CD4-positive, alpha-beta T cell treated with Interleukin-21 for 1 hour (primary cell): ENCODE data around the gene MAS1L.
"Not testable (repeated sequence)": the region's sequence is repeated elsewhere in the genome, so short reads cannot be mapped to it uniquely, and the experiment has no call there.

Source experiments
- DNase-seq: peaks from one replicate; pipeline ENCODE4 v3.0.0-alpha.2; 2020

Gene MAS1L

DNA sequence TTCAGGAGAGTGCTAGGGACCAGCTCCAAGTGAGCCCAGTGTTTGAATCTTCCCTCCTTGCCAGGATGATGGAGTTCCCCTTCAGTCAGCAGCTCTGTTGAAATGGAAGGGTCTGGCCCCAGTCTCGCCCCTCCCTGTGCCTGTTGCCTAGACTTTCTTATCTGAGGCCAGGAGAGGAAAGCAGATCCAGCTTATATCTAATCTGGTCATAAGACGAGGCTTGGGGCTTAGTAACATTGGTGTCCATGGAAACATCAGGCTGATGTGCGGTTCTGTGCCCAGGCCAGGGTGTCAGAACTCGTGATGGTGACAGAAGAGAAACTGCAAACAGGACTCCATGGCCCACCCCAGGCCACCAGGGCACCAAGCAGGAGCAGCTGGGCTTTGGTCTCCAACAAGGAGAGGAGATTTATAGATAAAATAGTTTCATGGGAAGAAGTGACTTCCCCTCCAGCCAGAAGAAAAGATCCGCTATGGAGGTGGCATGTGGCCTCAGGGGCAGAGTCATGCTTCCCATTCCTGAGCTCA, 9.8 kb downstream of the MAS1L start:
- no peak for DNase-seq

DNA sequence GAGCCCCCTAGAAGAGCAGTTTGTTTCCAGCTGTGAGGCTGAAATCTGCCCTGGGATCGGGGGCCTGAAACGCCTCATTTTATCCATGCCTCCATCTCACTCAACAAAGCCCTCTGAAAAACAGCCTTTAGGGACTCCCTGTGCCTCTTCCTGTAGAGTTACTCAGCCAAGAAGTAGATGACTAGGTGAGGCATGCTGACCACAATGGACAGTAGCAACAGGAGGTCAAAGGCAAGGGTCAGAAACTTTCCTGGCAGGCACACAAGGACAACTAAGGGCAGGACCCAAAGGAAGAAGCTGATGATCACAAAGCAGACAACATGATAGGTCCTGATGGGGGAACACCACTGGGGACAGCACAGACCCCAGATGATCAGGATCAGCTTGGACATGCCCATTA, 12.8 kb downstream of the MAS1L start:
- no peak for DNase-seq

DNA sequence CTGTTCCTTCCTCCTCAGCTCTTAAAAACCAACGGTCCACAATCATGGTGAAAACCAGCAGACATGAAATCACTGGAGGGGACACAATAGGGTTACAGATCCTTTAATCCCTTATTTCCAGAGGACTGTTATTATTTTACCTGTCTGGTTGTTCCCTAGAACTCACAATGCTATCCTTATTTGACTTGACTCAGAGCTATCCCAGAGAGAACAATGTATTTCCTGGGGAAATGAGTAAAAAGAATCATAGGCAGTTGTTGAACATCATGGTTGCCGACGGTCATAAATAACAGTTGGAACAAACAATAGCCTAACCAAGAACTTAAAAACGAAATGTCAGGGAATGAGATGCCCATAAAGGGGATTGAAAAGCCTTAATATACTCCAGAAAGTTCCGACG, 21.5 kb downstream of the MAS1L start:
- no peak for DNase-seq

DNA sequence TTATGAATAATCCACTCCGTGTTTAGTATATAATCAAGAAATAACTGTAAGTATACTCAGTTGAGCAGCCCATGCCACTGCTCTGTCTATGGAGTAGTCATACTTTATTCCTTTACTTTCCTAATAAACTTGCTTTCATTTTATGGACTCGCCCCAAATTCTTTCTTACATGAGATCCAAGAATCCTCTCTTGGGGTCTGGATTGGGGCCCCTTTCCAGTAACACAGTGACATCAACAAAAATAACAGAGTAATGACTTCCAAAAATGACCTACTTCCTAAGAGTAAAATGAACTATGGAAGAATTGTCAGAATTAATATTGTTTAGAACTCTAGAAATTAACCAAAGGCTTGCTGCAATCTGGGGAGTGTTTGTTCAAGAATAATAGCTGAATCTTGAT, 22.0 kb downstream of the MAS1L start:
- DNase-seq = no peak

DNA sequence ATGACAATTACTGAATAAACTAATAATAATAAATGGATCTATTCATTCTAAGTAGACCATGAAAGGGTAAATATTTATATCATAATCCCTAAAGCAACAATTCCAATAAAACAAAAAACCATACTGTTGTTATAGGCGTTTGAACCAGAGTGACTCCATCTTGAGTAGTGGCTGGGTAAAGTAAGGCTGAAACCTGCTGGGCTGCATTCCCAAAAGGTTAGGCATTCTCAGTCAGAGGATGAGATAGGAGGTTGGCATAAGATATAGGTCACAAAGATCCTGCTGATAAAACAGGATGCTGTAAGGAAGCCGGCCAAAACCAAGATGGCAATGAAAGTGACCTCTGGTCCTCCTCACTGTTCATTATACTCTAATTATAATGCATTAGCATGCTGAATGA, 22.5 kb downstream of the MAS1L start:
- DNase-seq = no peak

DNA sequence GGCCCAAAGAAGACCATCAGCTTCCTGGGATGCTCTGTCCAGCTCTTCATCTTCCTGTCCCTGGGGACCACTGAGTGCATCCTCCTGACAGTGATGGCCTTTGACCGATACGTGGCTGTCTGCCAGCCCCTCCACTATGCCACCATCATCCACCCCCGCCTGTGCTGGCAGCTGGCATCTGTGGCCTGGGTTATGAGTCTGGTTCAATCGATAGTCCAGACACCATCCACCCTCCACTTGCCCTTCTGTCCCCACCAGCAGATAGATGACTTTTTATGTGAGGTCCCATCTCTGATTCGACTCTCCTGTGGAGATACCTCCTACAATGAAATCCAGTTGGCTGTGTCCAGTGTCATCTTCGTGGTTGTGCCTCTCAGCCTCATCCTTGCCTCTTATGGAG, 25.7 kb downstream of the MAS1L start:
- DNase-seq = no peak

DNA sequence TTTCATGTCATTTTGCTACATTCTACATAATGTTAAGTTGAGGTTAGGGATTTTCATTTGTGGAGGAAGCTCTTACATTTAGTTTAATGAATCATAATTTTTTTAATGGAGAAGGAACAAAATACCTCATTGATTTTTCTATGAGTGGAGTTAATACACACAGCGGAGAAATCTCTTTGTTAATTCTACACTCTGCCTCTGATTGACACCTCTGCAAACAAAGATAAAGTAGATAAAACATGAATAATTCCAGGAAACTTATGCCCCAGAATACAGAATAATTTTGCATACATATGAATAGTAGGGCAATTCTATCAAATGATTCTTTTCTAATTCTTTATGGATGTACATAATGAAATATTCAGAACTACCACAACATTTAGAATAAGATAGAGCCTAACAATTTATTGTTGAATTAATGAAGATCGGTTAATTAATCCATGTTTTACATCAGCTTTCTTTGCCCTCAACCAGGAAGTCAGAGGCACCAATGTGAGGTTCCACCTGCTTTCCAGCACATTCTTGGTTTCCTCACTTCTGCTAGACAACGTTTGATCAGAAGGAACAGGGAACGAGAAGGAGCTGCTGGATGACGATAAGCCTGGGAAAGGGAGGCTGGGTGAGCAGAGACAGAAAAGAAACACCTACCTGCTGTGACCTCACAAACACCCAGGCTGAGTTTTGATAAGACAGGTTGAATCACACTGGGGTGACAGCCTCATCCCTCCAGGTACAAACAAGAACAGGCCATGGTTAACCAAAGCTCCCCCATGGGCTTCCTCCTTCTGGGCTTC, 26.5 kb downstream of the MAS1L start:
- no peak for DNase-seq

DNA sequence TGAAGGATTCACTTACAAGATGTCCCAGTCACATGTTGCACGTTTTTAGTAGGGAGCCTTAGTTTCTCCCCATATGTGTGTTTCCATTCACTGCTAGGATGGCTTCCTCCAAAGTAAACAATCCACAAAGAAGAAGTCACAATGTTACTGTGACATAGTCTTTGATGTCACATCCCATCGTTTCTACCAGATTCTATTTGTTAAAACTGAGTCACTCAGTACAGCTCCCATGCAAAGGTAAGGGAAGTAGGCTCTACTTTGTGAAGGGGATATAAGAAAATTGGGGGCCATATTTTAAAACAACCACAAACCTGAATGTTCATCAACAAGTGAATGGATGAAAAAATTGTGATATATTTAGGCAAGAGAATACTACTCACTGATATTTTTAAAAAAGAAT, 30.8 kb downstream of the MAS1L start, which contains the start of the genes OR11A1 and OR2H1:
TSS of gene OR11A1 (minus strand) at position 101 of the 400 bp plus-strand sequence. CDS start 29,430 bp downstream, outside the sequence.
TSS of gene OR2H1 (plus strand) at position 185 of the 400 bp plus-strand sequence. CDS start 4,615 bp downstream, outside the sequence.
- DNase-seq = no peak

DNA sequence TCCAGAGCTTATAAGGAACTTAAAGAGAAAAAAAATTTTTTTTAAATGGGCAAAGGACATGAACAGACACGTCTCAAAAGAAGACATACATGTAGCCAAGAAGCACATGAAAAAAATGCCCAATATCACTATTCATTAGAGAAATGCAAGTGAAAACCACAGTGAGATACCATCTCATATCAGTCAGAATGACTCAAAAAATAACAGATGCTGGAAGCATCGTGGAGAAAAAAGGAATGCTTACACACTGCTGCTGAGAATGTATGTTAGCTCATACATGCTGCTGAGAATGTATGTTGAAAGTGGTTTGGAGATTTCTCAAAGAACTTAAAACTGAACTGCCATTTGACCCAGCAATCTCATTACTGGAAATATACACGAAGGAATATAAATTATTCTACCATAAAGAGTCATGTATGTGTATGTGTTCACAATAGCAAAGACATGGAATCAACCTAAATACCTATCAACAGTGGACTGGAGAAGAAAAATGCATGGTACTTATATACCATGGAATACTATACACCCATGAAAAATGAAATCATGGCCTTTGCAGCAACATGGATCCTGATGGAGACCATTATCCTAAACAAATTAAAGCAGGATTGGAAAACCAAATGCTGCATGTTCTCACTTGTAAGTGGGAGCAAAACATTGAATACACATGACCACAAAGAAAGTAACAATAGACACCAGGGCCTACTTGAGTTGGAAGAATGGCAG, 36.1 kb downstream of the MAS1L start:
- no peak for DNase-seq

DNA sequence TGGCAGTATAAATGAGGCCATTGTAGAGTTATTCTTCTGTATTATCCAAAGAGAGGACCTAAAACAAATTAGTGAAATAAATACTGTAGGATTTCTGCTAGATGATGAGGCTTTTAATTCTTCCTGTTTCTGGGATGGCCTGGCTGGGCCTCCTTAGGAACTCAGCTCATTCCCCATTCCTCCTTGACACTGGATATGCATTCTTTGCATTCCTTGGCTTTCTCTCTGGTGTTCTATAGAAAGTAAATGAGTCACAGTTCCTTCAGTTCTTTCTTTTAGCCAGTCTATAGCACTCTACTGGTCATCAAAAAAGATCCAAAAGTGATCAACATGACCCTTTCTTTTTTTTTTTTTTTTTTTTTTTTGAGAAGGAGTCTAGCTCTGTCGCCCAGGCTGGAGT, 40.1 kb downstream of the MAS1L start:
- no peak for DNase-seq

DNA sequence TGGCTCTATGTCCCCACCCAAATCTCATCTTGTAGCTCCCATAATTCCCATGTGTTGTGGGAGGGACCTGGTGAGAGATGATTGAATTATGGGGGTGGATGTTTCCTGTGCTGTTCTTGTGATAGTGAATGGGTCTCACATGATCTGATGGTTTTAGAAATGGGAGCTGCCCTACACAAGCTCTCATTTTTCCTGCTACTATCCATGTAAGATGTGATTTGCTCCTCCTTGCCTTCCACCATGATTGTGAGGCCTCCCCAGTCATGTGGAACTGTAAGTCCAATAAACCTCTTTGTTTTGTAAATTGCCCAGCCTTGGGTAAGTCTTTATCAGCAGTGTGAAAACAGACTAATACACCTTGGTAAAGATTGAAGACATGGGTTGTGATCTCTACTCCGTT, 43.7 kb downstream of the MAS1L start:
- DNase-seq = not testable (repeated sequence)

DNA sequence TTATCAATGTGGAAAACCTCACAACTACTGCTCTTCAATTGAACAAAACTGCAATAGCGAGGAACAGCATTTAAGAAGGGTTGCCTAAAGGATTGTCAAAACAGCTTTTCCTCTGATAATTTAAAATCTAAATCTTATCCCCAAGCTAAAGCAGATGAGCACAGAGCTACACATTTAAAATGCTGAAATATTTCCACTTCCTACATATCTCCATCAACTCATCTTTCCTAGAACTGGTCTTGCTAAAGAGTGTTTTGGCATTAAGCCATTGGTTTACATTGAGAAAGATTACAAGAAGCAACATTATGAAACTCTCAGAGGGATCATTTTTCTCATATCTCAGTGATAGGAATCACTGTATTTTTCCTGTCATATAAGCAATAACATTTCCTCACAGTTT, 45.0 kb downstream of the MAS1L start:
- DNase-seq = no peak

DNA sequence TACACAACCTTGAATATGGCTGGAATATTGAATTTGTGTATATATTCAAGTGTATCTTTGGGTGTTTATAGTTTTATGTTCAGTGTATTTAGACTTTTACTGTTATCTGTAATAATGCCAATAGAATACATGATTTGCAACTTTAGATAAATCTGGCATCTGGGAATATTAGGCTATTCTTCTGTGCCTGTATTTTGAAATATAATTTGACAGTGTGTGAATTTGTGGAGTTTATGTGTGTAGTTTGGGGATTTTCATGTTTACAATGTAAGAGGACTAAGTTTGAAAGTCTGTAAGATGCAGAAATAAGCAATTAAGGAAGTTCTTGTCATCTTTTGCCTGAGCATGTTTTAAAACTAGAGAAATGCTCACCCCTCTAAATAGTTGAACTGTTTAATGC, 48.8 kb downstream of the MAS1L start, which contains the start of gene OR10C1:
TSS of gene OR10C1 (plus strand) at position 301 of the 400 bp plus-strand sequence. CDS start 710 bp downstream, outside the sequence.
- DNase-seq = no peak

DNA sequence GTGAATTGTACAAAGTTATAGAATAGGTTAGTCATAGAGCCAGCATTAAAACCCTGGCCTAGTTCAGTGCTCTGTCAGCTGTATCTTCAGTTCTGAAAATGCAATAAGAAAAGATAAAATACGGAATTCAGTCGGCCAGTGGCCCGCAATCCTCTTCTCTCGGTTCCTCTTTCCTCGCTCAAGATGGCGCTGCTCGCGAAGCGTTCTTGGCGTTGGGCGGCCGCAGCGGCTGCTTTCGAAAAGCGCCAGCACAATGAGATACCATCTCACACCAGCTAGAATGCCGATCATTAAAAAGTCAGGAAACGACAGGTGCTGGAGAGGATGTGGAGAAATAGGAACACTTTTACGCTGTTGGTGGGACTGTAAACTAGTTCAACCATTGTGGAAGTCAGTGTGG, 51.0 kb downstream of the MAS1L start:
- not testable (repeated sequence) for DNase-seq
